PFSK-1 (cell line): ENCODE measurements around the gene ZSCAN22.

Source experiments
- FOXP2 ChIP-seq: optimal IDR thresholded peaks from 2 replicates; pipeline ENCODE3; 2011; ENCODE audit warnings: borderline replicate concordance, control low read depth, inconsistent platforms; ENCODE audit not compliant: insufficient read depth; ENCODE audit errors: extremely low read length, extremely low read depth
- POLR2AphosphoS5 ChIP-seq: IDR thresholded peaks from 2 replicates; pipeline ENCODE4 v1.6.1; 2012; ENCODE audit warnings: low read depth, mild to moderate bottlenecking, control low read depth, low read length, moderate library complexity
- SIN3A ChIP-seq: IDR thresholded peaks from 2 replicates; pipeline ENCODE4 v1.6.1; 2012; ENCODE audit warnings: mild to moderate bottlenecking, low read length, moderate library complexity, borderline replicate concordance; ENCODE audit not compliant: insufficient read depth
- TAF1 ChIP-seq: IDR thresholded peaks from 2 replicates; pipeline ENCODE4 v1.6.1; 2012; ENCODE audit warnings: low read length, control low read depth, borderline replicate concordance; ENCODE audit not compliant: insufficient read depth
- TF ChIP-seq, protein P1 (sequence below), 2 experiments: IDR thresholded peaks; 2 replicates each; pipeline versions ENCODE4 v1.6.1 to v1.8.0; 2011 to 2012; ENCODE audit warnings: low read depth in 2 of 2, low read length in 2 of 2, control low read depth in 1 of 2, inconsistent platforms in 1 of 2, mild to moderate bottlenecking in 1 of 2, moderate library complexity in 1 of 2; ENCODE audit not compliant: insufficient read depth in 1 of 2

Gene ZSCAN22

DNA sequence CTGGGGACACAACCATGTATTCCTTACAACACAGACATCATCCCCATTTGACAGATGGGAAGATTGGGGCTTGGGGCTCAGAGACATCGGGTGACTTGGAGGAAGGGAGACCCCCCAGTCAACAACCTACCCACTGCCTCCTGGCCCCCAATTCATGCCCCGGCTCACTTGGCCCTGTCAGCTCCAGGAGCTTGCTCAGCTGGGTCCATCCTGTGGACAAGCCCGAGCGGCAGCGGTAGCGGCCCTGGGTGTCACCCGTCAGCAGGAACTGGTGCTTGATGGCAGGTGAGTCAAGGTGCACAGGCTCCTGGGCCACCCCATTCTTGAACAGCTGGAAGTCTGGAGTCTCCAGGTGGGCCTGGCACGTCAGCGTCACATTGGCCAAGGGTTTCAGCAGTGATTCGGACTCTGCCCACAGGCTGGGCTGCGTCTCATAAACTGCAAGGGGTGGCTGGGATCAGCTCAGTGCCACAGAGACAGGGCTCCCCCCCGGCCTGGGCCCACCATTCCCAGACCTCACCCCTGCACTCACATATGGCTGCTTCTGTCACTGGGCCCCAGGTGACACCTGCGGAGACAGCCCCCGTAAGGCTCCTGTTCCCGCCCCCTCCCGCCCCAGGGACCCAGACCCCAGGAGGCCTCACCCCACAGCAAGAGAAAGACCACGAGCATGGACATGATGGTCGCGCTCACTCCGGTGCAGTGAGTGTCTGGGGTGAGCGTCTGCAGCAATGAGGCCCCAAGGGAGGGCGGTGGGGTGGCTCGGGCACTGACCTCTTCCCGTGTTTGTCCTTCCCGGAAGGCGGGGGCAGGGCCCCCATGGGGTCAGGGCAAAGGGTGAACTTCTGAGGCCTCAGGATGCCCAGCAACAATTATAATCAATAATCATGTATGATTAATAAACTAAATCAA lies 26.2 kb downstream of the ZSCAN22 start, which contains the start of gene A1BG:
A1BG (minus strand) TSS at position 733 of the 912 bp plus-strand sequence; CDS start at position 678, 55 bp downstream.
- TF ChIP-seq FOXP2 (no peak), POLR2AphosphoS5 (no peak), SIN3A (no peak), TAF1 (no peak)
- TF ChIP-seq, protein P1, sequence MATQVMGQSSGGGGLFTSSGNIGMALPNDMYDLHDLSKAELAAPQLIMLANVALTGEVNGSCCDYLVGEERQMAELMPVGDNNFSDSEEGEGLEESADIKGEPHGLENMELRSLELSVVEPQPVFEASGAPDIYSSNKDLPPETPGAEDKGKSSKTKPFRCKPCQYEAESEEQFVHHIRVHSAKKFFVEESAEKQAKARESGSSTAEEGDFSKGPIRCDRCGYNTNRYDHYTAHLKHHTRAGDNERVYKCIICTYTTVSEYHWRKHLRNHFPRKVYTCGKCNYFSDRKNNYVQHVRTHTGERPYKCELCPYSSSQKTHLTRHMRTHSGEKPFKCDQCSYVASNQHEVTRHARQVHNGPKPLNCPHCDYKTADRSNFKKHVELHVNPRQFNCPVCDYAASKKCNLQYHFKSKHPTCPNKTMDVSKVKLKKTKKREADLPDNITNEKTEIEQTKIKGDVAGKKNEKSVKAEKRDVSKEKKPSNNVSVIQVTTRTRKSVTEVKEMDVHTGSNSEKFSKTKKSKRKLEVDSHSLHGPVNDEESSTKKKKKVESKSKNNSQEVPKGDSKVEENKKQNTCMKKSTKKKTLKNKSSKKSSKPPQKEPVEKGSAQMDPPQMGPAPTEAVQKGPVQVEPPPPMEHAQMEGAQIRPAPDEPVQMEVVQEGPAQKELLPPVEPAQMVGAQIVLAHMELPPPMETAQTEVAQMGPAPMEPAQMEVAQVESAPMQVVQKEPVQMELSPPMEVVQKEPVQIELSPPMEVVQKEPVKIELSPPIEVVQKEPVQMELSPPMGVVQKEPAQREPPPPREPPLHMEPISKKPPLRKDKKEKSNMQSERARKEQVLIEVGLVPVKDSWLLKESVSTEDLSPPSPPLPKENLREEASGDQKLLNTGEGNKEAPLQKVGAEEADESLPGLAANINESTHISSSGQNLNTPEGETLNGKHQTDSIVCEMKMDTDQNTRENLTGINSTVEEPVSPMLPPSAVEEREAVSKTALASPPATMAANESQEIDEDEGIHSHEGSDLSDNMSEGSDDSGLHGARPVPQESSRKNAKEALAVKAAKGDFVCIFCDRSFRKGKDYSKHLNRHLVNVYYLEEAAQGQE (IDR thresholded peaks at IDR 0.05; ENCODE audit: insufficient read depth in 1 of 2, low read depth in 2 of 2, low read length in 2 of 2): no peak

DNA sequence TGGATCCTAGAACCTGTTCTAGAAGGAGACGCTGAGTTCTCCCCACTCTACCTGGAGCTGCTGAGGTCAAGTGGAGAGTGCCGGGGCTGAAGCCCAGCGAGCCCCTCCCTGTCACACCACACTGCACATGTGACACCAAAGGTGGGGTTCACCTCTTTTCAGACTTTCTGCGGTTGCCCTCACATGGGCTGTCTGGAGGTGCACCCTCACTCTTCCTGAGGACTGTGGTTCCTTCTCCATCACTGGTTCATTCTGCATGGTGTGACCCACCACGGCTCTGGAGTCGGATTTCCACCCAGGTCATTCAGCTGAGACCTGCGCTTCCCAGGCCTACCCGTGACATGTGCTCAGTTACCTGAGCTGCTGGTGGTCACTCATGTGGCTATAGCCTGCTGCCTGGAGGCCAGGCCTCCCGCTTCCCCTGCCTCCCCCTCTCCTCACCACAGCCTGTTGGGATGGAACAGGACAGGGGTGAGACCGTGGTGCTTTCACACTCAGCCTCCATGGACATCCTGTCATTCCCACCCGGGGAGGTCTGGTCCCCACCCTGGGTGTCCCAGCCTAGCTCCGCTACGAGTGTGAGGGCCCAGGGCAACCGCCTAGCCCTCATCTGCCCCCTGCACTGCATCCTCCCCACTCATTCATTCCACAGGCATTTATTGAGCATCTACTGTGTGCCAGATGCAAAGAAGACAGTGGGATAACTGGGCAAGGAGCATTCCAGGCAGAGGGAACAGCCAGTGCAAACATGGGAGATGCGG lies 27.1 kb downstream of the ZSCAN22 start:
- TF ChIP-seq, protein P1 (IDR thresholded peaks at IDR 0.05; ENCODE audit: insufficient read depth in 1 of 2, low read depth in 2 of 2, low read length in 2 of 2): no peak
- TF ChIP-seq POLR2AphosphoS5 (no peak), TAF1 (no peak), SIN3A (no peak), FOXP2 (no peak)

DNA sequence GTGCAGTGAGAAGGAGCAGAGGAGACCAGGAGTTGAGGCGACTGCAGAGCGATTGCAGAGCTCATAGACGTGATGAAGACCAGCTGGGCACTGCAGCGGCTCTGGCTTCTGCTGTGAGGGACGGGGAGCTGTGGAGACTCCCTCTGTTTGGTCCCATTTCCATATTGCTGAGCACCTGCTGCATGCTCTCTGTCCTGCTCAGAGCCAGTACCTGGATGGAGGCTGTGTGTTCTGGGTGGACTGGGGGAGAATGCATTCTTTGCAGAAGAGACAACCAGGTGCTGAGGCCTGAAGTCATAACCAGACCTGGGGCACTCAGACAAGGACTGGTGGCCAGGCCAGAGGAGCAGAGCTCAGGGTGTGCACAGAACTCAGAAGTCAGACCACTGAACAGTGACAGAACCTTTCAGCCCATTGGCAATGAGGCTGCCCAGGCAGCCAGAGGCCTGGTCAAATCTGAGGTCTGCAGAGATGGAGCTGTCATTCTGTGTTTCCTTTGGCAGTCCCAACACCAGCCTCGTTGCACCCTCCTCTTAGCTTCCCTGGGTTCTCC lies 27.8 kb downstream of the ZSCAN22 start:
- TF ChIP-seq, protein P1 (IDR thresholded peaks at IDR 0.05; ENCODE audit: insufficient read depth in 1 of 2, low read depth in 2 of 2, low read length in 2 of 2): no peak
- TF ChIP-seq FOXP2: no peak

DNA sequence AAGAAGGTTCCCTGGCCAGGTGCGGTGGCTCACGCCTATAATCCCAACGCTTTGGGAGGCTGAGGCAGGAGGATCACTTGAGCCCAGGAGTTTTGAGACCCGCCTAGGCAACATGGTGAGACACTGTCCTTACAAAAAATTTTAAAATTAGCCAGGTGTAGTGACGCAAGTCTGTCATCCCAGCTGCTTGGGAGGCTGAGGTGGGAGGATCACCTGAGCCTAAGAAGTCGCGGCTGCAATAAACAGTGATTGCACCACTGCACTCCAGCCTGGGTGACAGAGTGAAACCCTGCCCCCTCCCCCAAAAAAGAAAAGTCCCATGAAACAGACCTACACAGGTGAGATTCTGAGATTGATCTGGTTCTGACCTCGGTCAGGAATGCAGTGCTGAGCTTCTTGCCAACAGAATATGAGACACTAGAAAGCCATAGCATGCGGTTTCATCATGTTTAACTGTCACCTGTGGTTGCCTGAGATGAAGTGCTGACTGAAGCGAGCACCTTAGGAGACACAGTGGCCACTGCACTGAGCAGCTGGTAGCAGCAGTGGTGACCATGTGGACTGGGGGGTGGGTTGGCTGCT lies 28.5 kb downstream of the ZSCAN22 start:
- TF ChIP-seq, protein P1 (IDR thresholded peaks at IDR 0.05; ENCODE audit: insufficient read depth in 1 of 2, low read depth in 2 of 2, low read length in 2 of 2): no peak
- TF ChIP-seq TAF1: no peak
- no peak for TF ChIP-seq POLR2AphosphoS5
- TF ChIP-seq SIN3A: no peak
- TF ChIP-seq FOXP2: no peak
